Measurements from ENCODE around the gene SUMF2. TPM values are rescaled to one million over a fixed set of nuclear protein-coding genes. Genes with fewer than 3 reads are reported as not detected.

Gene SUMF2
- total and polyA plus RNA-seq, 8 donors, result 88.6 to 136 (median 101) TPM

DNA sequence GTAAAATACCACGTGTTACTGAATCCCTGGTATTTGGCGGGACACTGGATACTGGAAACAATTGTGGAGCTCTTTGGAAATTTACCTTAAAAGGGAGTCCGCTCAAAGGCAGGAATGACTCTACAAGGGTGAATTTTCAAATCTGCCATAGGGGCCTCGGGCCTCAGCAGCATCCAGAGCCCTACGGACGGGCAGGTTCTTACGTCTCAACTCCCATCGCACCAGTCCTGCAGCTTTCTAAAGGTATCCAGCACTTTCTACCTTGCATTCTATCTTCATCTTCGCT lies 13.1 kb upstream of the SUMF2 start:
- TF ChIP-seq, protein P1, sequence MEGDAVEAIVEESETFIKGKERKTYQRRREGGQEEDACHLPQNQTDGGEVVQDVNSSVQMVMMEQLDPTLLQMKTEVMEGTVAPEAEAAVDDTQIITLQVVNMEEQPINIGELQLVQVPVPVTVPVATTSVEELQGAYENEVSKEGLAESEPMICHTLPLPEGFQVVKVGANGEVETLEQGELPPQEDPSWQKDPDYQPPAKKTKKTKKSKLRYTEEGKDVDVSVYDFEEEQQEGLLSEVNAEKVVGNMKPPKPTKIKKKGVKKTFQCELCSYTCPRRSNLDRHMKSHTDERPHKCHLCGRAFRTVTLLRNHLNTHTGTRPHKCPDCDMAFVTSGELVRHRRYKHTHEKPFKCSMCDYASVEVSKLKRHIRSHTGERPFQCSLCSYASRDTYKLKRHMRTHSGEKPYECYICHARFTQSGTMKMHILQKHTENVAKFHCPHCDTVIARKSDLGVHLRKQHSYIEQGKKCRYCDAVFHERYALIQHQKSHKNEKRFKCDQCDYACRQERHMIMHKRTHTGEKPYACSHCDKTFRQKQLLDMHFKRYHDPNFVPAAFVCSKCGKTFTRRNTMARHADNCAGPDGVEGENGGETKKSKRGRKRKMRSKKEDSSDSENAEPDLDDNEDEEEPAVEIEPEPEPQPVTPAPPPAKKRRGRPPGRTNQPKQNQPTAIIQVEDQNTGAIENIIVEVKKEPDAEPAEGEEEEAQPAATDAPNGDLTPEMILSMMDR (IDR thresholded peaks at IDR 0.05), result no peak
- no peaks in the 10 kb centered on the region for H3K9me3 ChIP-seq
- intact Hi-C loops (cut with DNase I), result no loop called here
- H3K4me1 ChIP-seq, result peaks cover 20 to 43% (median 23%) of the 10 kb centered on the region in 3 donors
- H3K36me3 ChIP-seq, result peaks cover 3 to 9% (median 3%) of the 10 kb centered on the region in 3 donors
- no peak for DNase-seq
- peak overlapping the region; percentile 62 to 91 (median 82) for H3K27ac ChIP-seq
- no peak for ATAC-seq
- 0% methylated on average over 9 of the region's 9 CpGs for WGBS, 2 donors
- H3K27me3 ChIP-seq, result no peaks in the 10 kb centered on the region
- H3K4me3 ChIP-seq, result peak overlapping the region; percentile 58 to 97 (median 80)
- no peak for FAIRE-seq

DNA sequence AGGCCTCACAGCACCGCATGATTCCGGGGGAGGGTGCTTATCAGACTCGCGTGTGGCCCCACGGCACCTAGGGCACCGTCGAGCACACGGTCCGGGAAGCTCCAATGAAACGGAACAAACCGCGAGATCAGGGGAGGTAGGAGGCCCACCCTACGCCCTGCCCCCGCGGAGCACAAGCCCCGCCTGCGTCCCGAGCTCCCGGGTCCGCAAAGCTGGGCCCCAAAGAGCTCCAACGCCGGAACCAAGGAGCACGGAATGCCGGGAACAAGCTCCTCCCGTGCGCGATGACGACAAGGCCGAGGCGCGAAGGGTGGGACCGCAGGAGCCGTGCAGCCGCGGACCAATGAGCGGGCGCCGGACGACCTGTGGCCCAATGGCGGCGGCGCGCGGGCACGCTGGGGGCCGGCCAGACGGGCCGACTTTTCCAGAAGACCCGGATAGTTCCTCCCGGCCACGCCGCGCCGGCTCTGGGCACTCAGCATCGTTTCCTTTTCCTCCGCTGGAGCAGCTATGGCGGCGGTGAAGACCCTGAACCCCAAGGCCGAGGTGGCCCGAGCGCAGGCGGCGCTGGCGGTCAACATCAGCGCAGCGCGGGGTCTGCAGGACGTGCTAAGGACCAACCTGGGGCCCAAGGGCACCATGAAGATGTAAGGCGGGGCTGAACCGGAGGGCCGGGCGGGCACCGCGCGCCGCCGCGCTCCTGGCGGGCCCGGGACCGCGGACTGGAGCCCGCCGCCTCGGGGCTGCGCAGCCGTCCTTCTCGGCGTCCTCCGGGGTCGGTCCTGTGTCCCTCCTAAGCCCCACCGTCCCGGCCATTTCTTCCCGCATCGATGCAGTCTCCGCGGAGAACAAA lies 12.5 kb upstream of the SUMF2 start, which contains the start of the genes CCT6A and PSPH:
Gene CCT6A, plus strand, starts transcription at position 427 of the 853 bp plus-strand sequence. Its CDS starts 84 bp downstream, at position 511.
Gene PSPH, minus strand, starts transcription at position 106 of the 853 bp plus-strand sequence. CDS start 30,232 bp downstream, outside the sequence.
- ATAC-seq (peak; percentile 91 to 98 (median 94)), FAIRE-seq (no peak), DNase-seq (peak; percentile 96 to 98 (median 97))
- WGBS, 2 donors, result 0% methylated on average over 96 to 97 of the region's 97 CpGs
- intact Hi-C loops (cut with DNase I), result no loop called here
- peaks cover 3 to 15% (median 8%) of the 10 kb centered on the region in 3 donors for H3K36me3 ChIP-seq
- H3K27me3 ChIP-seq, result no peaks in the 10 kb centered on the region
- peak within 1 kb of the TSS; percentile 58 to 97 (median 80) for H3K4me3 ChIP-seq
- H3K9me3 ChIP-seq, result no peaks in the 10 kb centered on the region
- peak within 1 kb of the TSS; percentile 62 to 91 (median 82) for H3K27ac ChIP-seq
- H3K4me1 ChIP-seq, result peaks cover 14 to 38% (median 18%) of the 10 kb centered on the region in 3 donors
- TF ChIP-seq, protein P1 (IDR thresholded peaks at IDR 0.05), result no peak

DNA sequence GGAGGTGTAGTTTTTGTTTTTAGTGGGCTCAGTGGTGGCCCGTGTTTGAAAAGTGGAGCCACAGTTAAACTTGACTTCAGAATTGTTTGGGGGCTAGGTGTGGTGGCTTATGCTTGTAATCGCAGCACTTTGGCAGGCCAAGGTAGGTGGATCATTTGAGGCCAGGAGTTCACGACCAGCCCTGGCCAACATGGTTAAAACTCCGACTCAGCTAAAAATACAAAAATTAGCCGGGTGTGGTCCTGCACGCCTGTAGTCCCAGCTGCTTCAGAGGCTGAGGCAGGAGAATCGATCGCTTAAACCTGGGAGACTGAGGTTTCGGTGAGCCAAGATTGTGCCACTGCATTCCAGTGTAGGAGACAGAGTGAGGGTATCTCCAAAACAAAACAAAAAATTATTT lies 10.7 kb upstream of the SUMF2 start:
- ATAC-seq, result no peak
- DNase-seq, result peak in 1 of 6 donors; percentile 3

DNA sequence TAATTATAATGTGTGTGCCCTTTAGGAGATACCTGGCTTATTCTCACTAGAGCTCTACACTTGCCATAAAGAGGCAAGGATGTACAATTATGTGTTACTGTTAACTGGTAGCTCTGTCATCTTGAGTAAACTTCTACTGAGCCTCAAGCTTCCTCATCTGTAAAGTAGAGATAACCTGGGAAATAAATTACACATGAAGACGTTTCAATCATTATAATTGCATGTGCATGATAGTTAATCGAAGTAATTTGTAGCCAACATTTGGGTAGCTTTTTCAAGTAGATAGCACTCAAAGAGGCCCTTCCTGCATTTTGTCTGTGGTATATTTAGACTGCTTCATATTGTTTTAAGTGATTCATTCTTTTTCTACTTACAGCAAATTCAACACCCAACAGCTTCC lies 10.1 kb upstream of the SUMF2 start:
- intact Hi-C loops (cut with DNase I), result no loop called here
- peaks cover 7 to 25% (median 9%) of the 10 kb centered on the region in 3 donors for H3K4me1 ChIP-seq

More for the DNA sequence above, 10.7 kb upstream of the SUMF2 start:
- Histone ChIP-seq H3K27me3 (no peaks in the 10 kb centered on the region), H3K4me3 (no peak overlapping the region), H3K9me3 (no peaks in the 10 kb centered on the region), H3K36me3 (peaks cover 3 to 33% (median 22%) of the 10 kb centered on the region in 3 donors), H3K4me1 (peaks cover 7 to 27% (median 9%) of the 10 kb centered on the region in 3 donors), H3K27ac (no peak overlapping the region)
- no peak for FAIRE-seq
- TF ChIP-seq, protein P1 (IDR thresholded peaks at IDR 0.05), result no peak
- WGBS, 2 donors, result 77 to 80% methylated on average over 9 of the region's 9 CpGs
- intact Hi-C loops (cut with DNase I), result no loop called here

More for the DNA sequence above, 10.1 kb upstream of the SUMF2 start:
- 51 to 62% methylated on average over 2 of the region's 2 CpGs for WGBS, 2 donors
- ATAC-seq (no peak), DNase-seq (no peak), FAIRE-seq (no peak)
- TF ChIP-seq, protein P1 (IDR thresholded peaks at IDR 0.05), result no peak
- Histone ChIP-seq H3K4me3 (no peak overlapping the region), H3K9me3 (no peaks in the 10 kb centered on the region), H3K27me3 (no peaks in the 10 kb centered on the region), H3K36me3 (peaks cover 3 to 39% (median 25%) of the 10 kb centered on the region in 3 donors), H3K27ac (no peak overlapping the region)

Measured in pancreas (tissue), 10 donors.